GM18907 (cell line): ENCODE results near the gene MAP2K2.

ENCODE experiments used
- ATAC-seq: cut with Tn5 transposase; IDR thresholded peaks from one replicate; pipeline ENCODE4 v1.9.1; 2021; ENCODE audit warnings: mild to moderate bottlenecking, moderate library complexity; ENCODE audit not compliant: unreplicated experiment

MAP2K2 gene

DNA sequence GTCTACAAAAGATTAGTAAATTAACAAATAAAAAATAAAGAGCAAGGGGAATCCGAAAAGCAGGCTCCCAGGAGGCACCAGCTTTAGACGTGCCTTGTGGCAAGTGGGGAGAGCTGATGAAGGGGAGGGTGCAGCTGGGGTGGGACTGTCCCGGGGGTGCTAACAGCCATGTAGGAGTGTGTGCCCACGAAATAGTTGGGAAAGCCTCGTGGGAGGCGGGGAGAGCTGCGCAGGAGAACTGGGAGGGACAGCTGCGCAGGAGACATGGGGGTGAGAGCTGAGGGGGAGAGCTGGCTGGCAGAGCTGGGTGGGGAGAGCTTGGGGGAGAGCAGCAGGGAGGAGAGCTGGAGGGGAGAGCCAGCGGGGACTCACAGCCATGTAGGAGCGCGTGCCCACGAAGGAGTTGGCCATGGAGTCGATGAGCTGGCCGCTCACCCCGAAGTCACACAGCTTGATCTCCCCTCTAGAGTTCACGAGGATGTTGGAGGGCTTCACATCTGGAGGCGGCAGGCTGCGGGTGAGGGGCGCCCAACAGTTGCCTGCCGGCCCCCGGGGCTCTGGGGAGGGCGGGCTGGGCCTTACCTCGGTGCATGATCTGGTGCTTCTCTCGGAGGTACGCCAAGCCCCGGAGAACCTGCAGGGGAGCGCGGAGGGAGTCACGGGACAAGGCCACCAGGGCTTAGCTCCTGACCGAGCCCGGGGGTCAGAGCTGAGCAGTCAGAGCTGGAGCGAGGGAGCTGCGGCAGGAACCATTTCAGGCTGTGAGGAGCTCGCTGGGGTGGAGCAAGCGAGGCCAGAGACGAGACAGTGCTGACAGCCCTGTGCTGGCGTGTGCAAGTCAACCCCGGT lies 23.1 kb downstream of the MAP2K2 start:
- ATAC-seq = no peak

DNA sequence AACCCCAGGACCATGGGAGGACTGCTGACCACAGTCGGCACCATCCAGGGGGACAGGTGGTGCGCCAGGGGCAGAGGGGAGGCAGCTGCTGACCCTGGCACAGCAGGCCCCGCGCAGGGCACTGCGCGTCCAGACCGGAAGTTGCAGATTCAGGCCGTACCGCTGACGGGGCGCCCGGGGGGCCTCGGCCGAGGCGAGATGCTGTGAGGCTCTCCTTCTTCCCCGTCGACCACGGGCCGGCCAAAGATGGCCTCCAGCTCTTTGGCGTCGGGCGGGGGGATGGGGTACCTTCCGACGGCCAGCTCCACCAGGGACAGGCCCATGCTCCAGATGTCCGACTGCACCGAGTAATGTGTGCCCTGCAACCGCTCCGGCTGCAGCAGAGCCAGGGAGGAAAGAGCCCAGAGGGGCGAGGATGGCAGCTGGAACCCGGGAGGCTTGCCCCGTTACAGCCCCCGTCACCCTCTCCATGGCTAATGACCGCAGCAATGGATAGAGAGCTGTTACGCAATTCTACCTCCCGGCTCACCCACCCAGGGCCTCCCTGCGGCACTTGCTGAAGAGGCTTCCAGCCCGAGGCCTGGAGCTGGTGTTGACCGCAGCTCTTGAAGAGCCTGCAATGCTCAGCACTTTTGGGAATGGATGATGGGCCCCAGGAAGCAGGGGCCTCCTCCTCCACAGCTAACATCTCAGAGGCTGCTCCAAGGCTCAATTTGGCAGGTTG lies 24.7 kb downstream of the MAP2K2 start:
- ATAC-seq = no peak

- no peak for ATAC-seq
Observed at GRCh38 chr19:4098493-4098892, 25.4 kb downstream of the MAP2K2 start.

GRCh38 chr19:4097501-4097900 lies 26.4 kb downstream of the MAP2K2 start:
- ATAC-seq = no peak

GRCh38 chr19:4096049-4096892 lies 27.7 kb downstream of the MAP2K2 start:
- ATAC-seq = no peak

- no peak for ATAC-seq
Observed at GRCh38 chr19:4095488-4095844, 28.5 kb downstream of the MAP2K2 start.

DNA sequence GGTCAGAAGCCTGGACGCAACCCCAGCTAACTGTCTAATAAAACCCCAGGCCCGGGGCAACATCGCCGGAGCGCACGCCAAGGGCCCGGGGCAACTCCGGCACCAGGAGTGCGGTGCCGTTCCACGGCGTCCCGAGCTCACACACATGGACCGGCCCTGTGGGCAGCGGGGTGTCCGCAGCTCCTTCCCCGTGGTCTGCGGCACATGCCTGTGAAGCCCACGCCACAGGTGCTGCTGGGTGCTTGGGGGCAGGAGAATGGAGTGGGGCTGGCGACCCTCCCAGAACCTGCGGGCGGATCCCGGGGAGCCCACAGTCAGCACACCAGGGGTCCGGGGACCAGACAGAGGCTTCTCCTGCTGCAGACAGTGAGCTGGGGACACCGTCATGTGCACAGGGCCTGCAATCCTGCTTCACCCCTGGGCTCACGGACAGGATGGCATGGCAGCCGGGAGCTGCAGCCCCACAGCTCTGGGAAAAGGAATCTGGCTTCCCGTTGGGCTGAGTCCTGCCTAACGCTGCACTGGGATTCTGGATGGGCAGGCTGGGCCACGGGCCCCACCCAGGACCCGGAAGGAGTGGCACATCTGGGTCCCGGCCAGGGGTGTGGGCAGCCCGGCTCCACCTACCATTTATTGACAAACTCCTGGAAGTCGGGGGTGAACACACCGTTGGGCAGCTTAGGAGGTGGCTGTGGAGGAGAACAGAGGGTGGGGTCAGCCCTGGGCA lies 29.0 kb downstream of the MAP2K2 start:
- ATAC-seq = no peak

- no peak for ATAC-seq
Observed at GRCh38 chr19:4094291-4094690, 29.6 kb downstream of the MAP2K2 start.

DNA sequence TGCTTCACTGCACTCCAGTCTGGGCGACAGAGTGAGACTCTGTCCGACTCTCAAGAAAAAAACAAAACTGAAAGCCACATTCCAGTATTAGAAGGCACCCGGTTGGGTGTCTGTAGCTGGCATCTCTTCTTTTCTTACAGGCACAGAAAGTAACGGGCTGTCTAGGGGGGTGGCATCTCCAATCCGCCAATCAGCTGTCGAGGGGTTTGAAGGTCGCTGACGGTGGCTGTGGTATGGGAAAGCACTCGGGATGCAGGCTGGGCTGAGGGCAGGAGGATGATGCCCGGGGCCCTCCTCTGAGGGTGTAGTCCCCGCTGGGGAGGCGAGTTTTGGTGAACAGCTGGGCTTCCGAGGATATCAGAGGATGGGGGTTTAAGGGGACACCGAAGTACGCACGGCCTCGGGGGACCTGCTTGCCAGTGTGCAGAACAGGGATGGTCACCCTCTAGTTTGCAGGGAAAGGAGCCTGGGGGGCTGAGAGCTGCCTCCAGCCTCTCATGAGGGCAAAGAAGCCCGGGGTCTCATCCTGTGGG lies 30.2 kb downstream of the MAP2K2 start:
- ATAC-seq = no peak

- ATAC-seq = no peak
Observed at GRCh38 chr19:4090356-4091220, 33.3 kb downstream of the MAP2K2 start.

- no peak for ATAC-seq
Observed at GRCh38 chr19:4089946-4090345, 34.0 kb downstream of the MAP2K2 start.

DNA sequence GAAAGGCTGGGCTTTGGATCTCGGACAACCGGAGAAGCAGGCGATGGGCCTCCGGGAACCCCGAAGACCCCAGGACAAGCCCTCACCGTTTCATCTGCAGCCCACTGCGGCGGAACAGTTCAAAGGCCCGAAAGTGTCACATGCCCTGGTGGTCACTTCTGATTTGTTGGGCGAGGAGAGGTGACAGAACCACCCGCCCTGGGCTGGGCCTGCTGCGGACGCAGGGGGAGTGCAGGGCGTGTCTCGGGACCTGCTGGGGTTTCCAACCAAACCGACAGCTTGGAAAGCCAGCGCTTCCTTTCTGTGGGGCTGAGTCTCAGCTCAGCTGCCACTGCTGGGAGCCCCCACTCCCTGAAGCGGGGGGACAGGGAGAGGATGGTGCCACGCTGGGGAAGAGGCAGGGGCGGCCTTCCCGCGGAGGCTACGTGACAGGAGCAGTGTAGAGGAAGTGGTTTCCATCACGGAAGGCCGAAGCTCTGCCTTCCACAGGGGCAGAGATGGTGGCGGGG lies 34.5 kb downstream of the MAP2K2 start:
- no peak for ATAC-seq

DNA sequence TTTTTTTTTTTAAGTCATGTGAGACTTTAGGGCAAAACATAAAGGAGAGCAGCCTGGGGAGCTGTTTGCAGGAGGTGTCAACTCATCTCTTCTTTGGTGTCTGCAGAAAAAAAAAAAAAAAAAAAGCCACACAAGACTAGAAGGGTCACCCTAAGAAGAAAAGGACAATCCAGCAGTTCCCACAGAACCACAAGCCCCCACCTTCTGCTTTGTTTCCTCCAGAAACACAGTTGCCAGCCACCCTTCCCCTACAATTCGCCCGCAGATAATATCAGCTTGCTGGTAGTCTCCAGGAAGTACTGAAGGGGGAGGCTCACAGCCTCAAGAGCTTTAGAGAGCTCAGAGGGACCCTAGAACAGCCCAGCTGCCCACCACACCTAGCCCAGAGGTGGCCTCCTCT lies 34.9 kb downstream of the MAP2K2 start:
- ATAC-seq = no peak

DNA sequence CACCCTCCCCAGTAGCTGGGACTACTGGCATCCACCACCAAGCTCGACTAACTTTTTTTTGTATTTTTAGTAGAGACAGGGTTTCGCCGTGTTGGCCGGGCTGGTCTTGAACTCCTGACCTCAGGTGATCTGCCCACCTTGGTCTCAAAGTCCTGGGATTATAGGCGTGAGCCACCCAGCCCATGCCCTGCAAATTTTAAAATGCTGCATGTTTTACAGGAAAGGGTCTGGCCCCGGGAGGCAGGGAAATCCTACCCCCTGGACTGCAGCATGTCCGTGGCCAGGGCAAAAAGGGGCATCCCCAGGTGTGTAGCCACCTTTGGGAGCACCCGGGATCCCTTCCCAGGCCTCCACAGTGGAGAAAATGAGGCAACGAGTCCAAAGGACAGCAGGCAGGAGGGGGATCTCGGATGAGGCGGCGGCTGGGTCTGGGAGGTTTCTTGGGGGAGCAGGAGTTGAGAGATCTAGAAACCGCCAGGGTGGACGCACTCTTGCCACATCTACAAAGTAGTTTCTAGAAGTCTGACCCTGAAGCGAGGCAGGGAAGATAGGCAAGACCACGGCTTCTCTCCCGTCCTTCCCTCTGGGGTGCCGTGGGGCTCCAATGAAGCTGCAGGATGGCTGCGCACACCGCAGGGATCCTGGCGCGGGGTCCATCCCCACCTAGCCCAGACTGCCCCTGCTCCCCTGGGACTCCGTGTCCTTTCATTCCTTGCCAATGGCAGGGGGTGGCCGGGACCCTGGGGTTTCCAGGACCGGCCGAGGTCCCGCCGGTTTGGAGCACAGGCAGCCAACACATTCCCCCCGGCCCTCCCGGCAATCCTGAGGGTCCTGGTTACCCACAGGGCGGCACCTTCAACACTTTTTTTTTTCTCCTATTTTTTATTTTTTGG lies 35.9 kb downstream of the MAP2K2 start:
- ATAC-seq = no peak

GRCh38 chr19:4086411-4086867 lies 37.5 kb downstream of the MAP2K2 start:
- ATAC-seq = no peak

- ATAC-seq = no peak
Observed at GRCh38 chr19:4084547-4084877, 39.4 kb downstream of the MAP2K2 start.

DNA sequence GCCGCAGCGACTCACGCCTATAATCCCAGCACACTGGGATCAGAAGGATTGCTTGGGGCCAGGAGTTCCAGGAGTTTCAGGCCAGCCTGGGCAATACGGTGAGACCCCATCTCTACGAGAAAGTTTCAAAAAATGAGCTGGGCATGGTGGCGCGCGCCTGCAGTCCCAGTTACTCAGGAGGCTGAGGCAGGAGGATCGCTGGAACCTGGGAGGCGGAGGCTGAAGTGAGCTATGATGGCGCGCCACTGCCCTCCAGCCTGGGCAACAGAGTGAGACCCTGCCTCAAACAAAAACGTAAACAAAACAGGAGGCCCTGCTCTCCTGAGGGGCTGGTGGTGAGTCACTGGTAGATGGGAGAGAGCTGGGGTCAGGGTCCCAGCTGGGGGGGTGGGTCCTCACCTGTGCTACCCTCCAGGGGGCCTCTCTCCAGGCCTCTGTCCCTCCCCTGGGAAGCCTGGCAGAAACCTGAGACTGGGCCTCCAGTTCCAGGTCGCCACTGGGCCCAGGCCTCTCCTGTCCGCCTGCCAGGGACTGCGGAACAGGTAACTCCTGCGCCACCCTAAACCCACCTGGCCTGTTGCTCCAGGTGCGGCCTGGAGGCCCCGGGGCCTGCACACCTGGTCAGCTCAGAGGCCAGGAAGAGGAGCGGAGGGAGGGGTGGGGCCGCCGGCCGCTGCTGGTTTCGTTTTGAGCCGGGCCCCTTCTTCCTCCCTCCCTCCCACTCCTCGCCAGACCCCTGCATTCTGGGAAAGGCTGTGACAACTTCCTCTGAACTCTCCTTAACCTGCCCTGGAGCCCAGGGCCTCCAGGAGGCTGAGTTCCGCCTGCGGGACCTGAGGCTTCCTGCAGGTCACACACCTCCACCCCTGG lies 40.0 kb downstream of the MAP2K2 start:
- ATAC-seq = no peak
